K562 (cell line): ENCODE measurements around the gene NYAP1. TPM values are rescaled to one million over a fixed set of nuclear protein-coding genes. Genes with fewer than 3 reads are reported as not detected.

Experiments
- ADNP ChIP-seq: fragments of 200-800 bp; sonication (Bioruptor generic); IDR thresholded peaks from 2 replicates; pipeline ENCODE4 v1.6.1; 2016; ENCODE audit warnings: missing genetic modification characterization, missing compliant biosample characterization
- BRD9 ChIP-seq: fragments of 450-650 bp; IDR thresholded peaks from 2 replicates; pipeline ENCODE4 v1.6.1; 2018; ENCODE audit warnings: low read depth; ENCODE audit not compliant: partially characterized antibody
- CBFA2T3 ChIP-seq: fragments of 450-650 bp; IDR thresholded peaks from 2 replicates; pipeline ENCODE4 v1.6.1; 2017
- CBX8 ChIP-seq: fragments of 200-600 bp; sonication (generic); IDR thresholded peaks from 2 replicates; pipeline ENCODE4 v1.6.1; 2012; ENCODE audit warnings: borderline replicate concordance, mixed run types, low read depth, mild to moderate bottlenecking, moderate library complexity, mixed read lengths, low read length, control low read depth, inconsistent platforms; ENCODE audit not compliant: poor library complexity, severe bottlenecking; ENCODE audit errors: extremely low read depth
- MTA1 ChIP-seq: fragments of 450-650 bp; IDR thresholded peaks from 2 replicates; pipeline ENCODE4 v1.6.1; 2017; ENCODE audit warnings: borderline replicate concordance
- NCOA2 ChIP-seq, 2 experiments: fragments of 450-650 bp; IDR thresholded peaks; 2 replicates each; pipeline ENCODE4 v1.6.1; 2018; ENCODE audit warnings: mild to moderate bottlenecking in 2 of 2, moderate library complexity in 1 of 2; ENCODE audit not compliant: partially characterized antibody in 2 of 2
- POLR3G ChIP-seq: IDR thresholded peaks from 2 replicates; pipeline ENCODE4 v1.6.1; 2011; ENCODE audit not compliant: insufficient read length, insufficient replicate concordance; ENCODE audit errors: extremely low read depth
- RNF2 ChIP-seq: sonication (generic); IDR thresholded peaks from 2 replicates; pipeline ENCODE4 v1.6.1; 2016
- STAT5A ChIP-seq: IDR thresholded peaks from 2 replicates; pipeline ENCODE4 v1.6.1; 2012; ENCODE audit warnings: low read length, inconsistent platforms, borderline replicate concordance
- STAT5B ChIP-seq: fragments of 250-450 bp; sonication (Bioruptor Pico); IDR thresholded peaks from 2 replicates; pipeline ENCODE4 v1.8.0; 2021; ENCODE audit warnings: mild to moderate bottlenecking, inconsistent platforms
- TAF15 ChIP-seq: fragments of 200-400 bp; formaldehyde crosslinking; IDR thresholded peaks from 2 replicates; pipeline ENCODE4 v1.6.1; 2017; ENCODE audit warnings: mild to moderate bottlenecking, low read depth, low read length, moderate library complexity
- TAF9B ChIP-seq: fragments of 450-650 bp; IDR thresholded peaks from 2 replicates; pipeline ENCODE4 v1.6.1; 2018; ENCODE audit warnings: mild to moderate bottlenecking; ENCODE audit not compliant: partially characterized antibody
- XRCC5 ChIP-seq: fragments of 200-400 bp; formaldehyde crosslinking; IDR thresholded peaks from 2 replicates; pipeline ENCODE4 v1.6.1; 2017; ENCODE audit warnings: low read depth, mild to moderate bottlenecking, low read length
- ZBTB8A ChIP-seq: fragments of 450-650 bp; IDR thresholded peaks from 2 replicates; pipeline ENCODE4 v1.6.1; 2018; ENCODE audit warnings: mild to moderate bottlenecking, moderate library complexity; ENCODE audit not compliant: partially characterized antibody
- ZKSCAN8 ChIP-seq: fragments of 200-800 bp; sonication (Bioruptor generic); IDR thresholded peaks from 2 replicates; pipeline ENCODE4 v1.6.1; 2016; ENCODE audit warnings: missing genetic modification characterization, missing compliant biosample characterization
- ZNF76 ChIP-seq: fragments of 250-450 bp; sonication (Bioruptor Pico); IDR thresholded peaks from 2 replicates; pipeline ENCODE4 v1.4.0; 2020; ENCODE audit warnings: mild to moderate bottlenecking, moderate library complexity, borderline replicate concordance
- ZNF830 ChIP-seq: fragments of 250-450 bp; sonication (Bioruptor Pico); IDR thresholded peaks from 2 replicates; pipeline ENCODE4 v1.5.0; 2021; ENCODE audit warnings: mild to moderate bottlenecking
- polyA plus RNA-seq, 8 experiments: library from polyadenylated mRNA; depleted of rRNA in 4 of 8; stranded (reverse) in 5 of 8; unstranded in 3 of 8; fragments of >200 nt; fragmentation: Nextera tagmentation in 2 of 8; fragmentation: Illumina TruSeq in 1 of 8; extraction: Ambion mirVana in 2 of 8; extraction: Trizol in 1 of 8; gene quantifications; 2 replicates each; pipeline versions ENCODE4 v1.2.1 to v1.2.3, GENCODE V29; 2011 to 2014; ENCODE audit warnings: inconsistent platforms in 1 of 8, missing spikeins in 1 of 8
- total RNA-seq, 7 experiments: library from RNA; depleted of rRNA in 6 of 7; stranded (reverse); fragments of >200 nt in 6 of 7; fragmentation: Illumina TruSeq in 2 of 7; extraction: Trizol in 2 of 7; gene quantifications; 2 replicates each; pipeline versions ENCODE4 v1.2.1 to v1.2.3, GENCODE V29; 2011 to 2021; ENCODE audit warnings: low replicate concordance in 1 of 7
- TF ChIP-seq, protein P1 (sequence below): fragments of 200-800 bp; sonication (Bioruptor generic); IDR thresholded peaks from 2 replicates; pipeline ENCODE4 v1.6.1; 2017; ENCODE audit warnings: missing genetic modification characterization, missing compliant biosample characterization
- TF ChIP-seq, protein P2 (sequence below): fragments of 450-650 bp; formaldehyde crosslinking; IDR thresholded peaks from 2 replicates; pipeline ENCODE4 v1.4.0; 2020; ENCODE audit warnings: mild to moderate bottlenecking, moderate library complexity
- TF ChIP-seq, protein P3 (sequence below): fragments of 250-450 bp; sonication (Bioruptor Pico); IDR thresholded peaks from 2 replicates; pipeline ENCODE4 v1.8.0; 2021; ENCODE audit warnings: mild to moderate bottlenecking, moderate library complexity
- TF ChIP-seq, protein P4 (sequence below): fragments of 250-450 bp; sonication (Bioruptor Pico); IDR thresholded peaks from 2 replicates; pipeline ENCODE4 v1.8.0; 2022; ENCODE audit warnings: inconsistent platforms, mild to moderate bottlenecking, moderate library complexity, borderline replicate concordance

NYAP1 gene
- total and polyA plus RNA-seq, 9 of the 15 experiments (the other 6 are each of a cell fraction or from before 2014, with no cell fraction given), result 0.11 to 0.88 (median 0.22) TPM; not detected in 2

DNA sequence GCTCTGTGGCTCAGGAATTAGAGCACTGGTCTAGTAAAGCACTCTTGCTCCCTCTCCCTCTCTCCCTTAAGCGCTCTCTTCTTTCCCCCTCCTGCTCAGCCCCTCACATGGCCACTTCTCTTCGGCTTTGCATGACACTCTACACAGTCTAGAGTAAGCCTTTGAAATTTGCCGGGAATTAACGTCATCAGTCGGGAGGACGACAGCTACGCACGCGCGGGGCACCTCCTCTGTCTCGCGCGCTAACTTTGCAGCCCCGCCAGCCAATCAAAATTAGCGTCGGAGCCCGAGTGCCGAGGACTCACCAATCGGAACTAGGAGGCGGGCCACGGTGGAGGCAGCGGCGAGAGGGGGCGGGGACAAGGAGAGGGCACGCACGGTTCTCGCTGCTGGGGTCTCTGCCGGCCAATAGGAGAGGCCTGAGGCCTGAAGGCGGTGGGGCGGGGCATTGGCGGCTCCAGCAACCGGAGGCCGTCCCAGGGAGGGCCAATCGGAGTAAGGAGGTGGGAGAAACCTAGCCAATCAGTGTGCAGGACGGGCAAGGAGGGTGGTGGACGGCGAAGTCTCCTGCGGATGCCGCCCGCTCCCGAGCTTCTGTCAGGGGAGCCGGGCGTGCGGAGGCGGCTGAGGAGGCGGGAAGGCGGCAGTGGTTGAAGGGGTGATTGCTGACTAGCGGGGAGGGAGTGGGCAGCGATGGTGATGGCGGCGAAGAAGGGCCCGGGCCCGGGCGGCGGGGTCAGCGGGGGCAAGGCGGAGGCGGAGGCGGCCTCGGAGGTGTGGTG, 55.1 kb downstream of the NYAP1 start, which contains the start of gene AGFG2 (continued):
- TF ChIP-seq, protein P1, sequence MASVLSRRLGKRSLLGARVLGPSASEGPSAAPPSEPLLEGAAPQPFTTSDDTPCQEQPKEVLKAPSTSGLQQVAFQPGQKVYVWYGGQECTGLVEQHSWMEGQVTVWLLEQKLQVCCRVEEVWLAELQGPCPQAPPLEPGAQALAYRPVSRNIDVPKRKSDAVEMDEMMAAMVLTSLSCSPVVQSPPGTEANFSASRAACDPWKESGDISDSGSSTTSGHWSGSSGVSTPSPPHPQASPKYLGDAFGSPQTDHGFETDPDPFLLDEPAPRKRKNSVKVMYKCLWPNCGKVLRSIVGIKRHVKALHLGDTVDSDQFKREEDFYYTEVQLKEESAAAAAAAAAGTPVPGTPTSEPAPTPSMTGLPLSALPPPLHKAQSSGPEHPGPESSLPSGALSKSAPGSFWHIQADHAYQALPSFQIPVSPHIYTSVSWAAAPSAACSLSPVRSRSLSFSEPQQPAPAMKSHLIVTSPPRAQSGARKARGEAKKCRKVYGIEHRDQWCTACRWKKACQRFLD (CRISPR knock-in tag), result peak; percentile 58; the same call in 1 of the 2 replicates
- TF ChIP-seq, protein P2, sequence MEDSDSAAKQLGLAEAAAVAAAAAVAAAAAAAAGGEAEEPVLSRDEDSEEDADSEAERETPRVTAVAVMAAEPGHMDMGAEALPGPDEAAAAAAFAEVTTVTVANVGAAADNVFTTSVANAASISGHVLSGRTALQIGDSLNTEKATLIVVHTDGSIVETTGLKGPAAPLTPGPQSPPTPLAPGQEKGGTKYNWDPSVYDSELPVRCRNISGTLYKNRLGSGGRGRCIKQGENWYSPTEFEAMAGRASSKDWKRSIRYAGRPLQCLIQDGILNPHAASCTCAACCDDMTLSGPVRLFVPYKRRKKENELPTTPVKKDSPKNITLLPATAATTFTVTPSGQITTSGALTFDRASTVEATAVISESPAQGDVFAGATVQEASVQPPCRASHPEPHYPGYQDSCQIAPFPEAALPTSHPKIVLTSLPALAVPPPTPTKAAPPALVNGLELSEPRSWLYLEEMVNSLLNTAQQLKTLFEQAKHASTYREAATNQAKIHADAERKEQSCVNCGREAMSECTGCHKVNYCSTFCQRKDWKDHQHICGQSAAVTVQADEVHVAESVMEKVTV (CRISPR knock-in tag), result 0 out of 2 replicates have a peak, but pooled peaks have one; percentile 31
- TF ChIP-seq CBFA2T3 (no peak), TAF9B (no peak), ZNF76 (CRISPR knock-in tag) (peak; percentile 62; the same call in 1 of the 2 replicates), TAF15 (no peak), ADNP (tag) (no peak), ZNF830 (CRISPR knock-in tag) (no peak), RNF2 (peak; percentile 62; the same call in 1 of the 2 replicates), POLR3G (no peak), ZBTB8A (no peak), ZKSCAN8 (CRISPR knock-in tag) (no peak), STAT5A (no peak), BRD9 (peak; percentile 12), STAT5B (CRISPR knock-in tag) (no peak), NCOA2 (IDR thresholded peaks at IDR 0.05; ENCODE audit: partially characterized antibody in 2 of 2) (no peak), CBX8 (no peak), MTA1 (peak; percentile 53; the same call in 1 of the 2 replicates), XRCC5 (peak; percentile 59; the same call in 1 of the 2 replicates)
- TF ChIP-seq, protein P3, sequence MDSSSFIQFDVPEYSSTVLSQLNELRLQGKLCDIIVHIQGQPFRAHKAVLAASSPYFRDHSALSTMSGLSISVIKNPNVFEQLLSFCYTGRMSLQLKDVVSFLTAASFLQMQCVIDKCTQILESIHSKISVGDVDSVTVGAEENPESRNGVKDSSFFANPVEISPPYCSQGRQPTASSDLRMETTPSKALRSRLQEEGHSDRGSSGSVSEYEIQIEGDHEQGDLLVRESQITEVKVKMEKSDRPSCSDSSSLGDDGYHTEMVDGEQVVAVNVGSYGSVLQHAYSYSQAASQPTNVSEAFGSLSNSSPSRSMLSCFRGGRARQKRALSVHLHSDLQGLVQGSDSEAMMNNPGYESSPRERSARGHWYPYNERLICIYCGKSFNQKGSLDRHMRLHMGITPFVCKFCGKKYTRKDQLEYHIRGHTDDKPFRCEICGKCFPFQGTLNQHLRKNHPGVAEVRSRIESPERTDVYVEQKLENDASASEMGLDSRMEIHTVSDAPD, result no peak
- TF ChIP-seq, protein P4, sequence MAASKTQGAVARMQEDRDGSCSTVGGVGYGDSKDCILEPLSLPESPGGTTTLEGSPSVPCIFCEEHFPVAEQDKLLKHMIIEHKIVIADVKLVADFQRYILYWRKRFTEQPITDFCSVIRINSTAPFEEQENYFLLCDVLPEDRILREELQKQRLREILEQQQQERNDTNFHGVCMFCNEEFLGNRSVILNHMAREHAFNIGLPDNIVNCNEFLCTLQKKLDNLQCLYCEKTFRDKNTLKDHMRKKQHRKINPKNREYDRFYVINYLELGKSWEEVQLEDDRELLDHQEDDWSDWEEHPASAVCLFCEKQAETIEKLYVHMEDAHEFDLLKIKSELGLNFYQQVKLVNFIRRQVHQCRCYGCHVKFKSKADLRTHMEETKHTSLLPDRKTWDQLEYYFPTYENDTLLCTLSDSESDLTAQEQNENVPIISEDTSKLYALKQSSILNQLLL (CRISPR knock-in tag), result no peak
